ENCODE data around the gene FHIT.

Gene FHIT

GRCh38 chr3:60064210-60065178 is 1186.8 kb downstream of the FHIT start:
- TF ChIP-seq CTCF (IDR thresholded peaks at IDR 0.05; ENCODE audit: insufficient read depth, missing control alignments), result no peak
- DNase-seq (ENCODE audit: insufficient read length, low spot score) (no peak), FAIRE-seq (no peak)

- DNase-seq (ENCODE audit: insufficient read length, low spot score) (no peak), FAIRE-seq (no peak)
- no peak for TF ChIP-seq CTCF (IDR thresholded peaks at IDR 0.05; ENCODE audit: insufficient read depth, missing control alignments)
These were observed 1194.8 kb downstream of the FHIT start for GRCh38 chr3:60056404-60056803.

- FAIRE-seq (no peak), DNase-seq (ENCODE audit: insufficient read length, low spot score) (no peak)
- no peak for TF ChIP-seq CTCF (IDR thresholded peaks at IDR 0.05; ENCODE audit: insufficient read depth, missing control alignments)
These were observed 1195.5 kb downstream of the FHIT start for GRCh38 chr3:60055765-60056164.

GRCh38 chr3:60053526-60054265 is 1197.6 kb downstream of the FHIT start:
- DNase-seq (ENCODE audit: insufficient read length, low spot score) (no peak), FAIRE-seq (no peak)
- no peak for TF ChIP-seq CTCF (IDR thresholded peaks at IDR 0.05; ENCODE audit: insufficient read depth, missing control alignments)

- FAIRE-seq, result no peak
- TF ChIP-seq CTCF (IDR thresholded peaks at IDR 0.05; ENCODE audit: insufficient read depth, missing control alignments), result no peak
These were observed 1202.8 kb downstream of the FHIT start for GRCh38 chr3:60048447-60048848.

GRCh38 chr3:60047426-60048200 is 1203.6 kb downstream of the FHIT start:
- TF ChIP-seq CTCF (IDR thresholded peaks at IDR 0.05; ENCODE audit: insufficient read depth, missing control alignments), result no peak
- no peak for FAIRE-seq
- DNase-seq (ENCODE audit: insufficient read length, low spot score), result no peak

More at GRCh38 chr3:60048447-60048848, 1202.8 kb downstream of the FHIT start:
- DNase-seq (ENCODE audit: insufficient read length, low spot score), result no peak

Data from D721Med (cell line).